COR-L47 (cell line): ENCODE measurements around the gene TFDP1.

ENCODE experiments used
- DNase-seq: peaks from one replicate; lab custom pipeline; 2025; lab: John Stamatoyannopoulos, UW

TFDP1 gene, protein sequence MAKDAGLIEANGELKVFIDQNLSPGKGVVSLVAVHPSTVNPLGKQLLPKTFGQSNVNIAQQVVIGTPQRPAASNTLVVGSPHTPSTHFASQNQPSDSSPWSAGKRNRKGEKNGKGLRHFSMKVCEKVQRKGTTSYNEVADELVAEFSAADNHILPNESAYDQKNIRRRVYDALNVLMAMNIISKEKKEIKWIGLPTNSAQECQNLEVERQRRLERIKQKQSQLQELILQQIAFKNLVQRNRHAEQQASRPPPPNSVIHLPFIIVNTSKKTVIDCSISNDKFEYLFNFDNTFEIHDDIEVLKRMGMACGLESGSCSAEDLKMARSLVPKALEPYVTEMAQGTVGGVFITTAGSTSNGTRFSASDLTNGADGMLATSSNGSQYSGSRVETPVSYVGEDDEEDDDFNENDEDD

DNA sequence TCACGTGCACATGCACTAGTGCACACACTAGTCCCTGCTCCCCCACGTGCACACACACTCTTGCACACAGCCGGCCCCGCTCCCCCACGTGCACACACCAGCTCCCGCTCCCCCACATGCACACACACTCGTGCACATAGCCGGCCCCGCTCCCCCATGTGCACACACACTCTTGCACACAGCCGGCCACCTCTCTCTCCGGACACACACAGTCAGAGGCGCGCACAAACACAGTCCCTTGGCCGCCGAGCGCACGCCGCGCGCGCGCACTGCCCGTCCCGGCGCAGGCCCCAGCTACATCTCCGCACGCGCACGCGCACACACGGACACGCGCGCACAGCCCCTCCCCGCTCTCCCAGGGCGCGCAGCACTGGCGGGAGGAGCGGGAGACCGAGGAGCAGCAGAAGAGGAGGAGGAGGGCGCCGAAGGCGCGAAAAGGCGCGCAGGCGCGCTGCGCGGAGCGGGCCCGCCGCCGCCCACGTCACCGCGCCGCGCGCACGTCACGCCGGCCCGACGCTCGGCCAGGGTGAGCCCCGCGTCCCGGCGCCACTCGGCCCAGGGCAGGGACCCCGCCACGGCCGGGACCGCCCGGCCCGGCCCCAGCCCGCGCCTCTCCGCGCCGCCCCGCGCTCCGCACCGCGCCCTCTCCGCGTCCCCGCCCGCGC lies at the start of gene TFDP1:
Gene TFDP1, plus strand, starts transcription at position 549 of the 665 bp plus-strand sequence. CDS start 1,085 bp downstream, outside the sequence.
- peak; percentile 95 for DNase-seq

DNA sequence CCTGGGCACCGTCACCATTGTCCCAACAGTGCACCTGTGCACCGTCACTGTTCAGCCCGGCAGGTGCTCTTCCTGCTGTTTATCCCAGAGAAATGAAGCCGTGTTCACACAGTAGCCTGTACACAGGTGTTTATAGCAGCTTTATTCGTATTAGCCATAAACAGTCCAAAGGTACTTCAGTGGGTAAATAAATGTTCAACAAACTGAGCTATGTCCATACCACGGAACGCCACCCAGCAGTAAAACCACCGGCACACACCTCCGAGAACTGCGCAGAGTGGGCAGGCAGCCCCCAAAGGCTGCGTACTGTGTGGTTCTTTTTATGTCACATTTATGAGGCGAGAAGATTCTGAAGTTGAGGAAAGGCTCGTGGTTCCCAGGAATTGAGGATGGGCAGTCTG lies 49.2 kb upstream of the TFDP1 start:
- peak; percentile 60 for DNase-seq

DNA sequence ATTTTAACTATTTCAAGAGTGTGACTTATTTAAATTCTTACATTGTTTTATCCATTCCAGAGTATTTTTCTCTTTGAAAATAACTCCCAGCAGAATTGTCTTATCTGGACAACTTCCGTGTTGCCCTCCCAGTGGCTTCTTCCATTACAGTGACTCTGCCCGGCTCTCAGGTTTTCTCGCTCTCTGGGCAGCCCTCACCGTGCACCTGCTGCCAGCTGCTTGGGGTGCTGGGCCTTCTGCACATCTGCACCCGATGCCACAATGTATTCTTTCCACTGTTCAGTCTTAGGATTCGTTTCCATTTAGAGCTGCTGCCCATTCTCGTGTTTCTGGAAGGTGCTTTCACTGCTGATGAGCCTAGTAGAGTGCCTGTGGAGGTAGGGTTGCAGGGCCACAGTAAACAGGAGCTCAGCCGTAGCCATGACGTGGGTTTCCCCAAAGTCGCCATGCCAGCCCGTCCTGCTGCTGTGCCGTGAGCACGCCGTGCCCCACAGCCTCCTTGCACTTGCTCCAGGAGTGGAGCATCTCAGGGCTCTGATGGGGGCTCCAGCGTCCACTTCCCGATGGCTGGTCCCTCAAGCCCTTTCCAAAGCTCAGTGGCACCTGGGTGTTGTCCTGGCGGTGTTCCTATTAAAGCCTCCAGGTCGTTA lies 48.0 kb upstream of the TFDP1 start:
- DNase-seq = no peak

DNA sequence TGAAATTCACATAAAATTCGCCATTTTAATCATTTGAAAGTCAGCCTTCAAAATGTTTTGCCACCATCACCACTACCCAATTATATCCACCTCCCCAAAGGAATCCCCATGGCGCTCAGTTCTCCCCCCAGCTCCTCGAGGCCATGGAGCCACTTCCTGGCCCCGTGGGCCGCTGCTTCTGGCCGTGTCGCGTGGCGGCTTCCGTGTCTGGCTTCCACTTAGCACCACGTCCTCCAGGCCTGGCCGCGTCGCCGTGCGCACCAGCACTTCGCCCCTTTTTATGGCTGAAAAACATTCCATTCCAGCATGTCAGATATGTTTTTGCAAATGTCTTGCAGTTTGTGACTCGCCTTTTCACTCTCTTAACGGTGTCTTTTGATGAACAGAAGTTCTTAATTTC lies 47.3 kb upstream of the TFDP1 start:
- DNase-seq = no peak

DNA sequence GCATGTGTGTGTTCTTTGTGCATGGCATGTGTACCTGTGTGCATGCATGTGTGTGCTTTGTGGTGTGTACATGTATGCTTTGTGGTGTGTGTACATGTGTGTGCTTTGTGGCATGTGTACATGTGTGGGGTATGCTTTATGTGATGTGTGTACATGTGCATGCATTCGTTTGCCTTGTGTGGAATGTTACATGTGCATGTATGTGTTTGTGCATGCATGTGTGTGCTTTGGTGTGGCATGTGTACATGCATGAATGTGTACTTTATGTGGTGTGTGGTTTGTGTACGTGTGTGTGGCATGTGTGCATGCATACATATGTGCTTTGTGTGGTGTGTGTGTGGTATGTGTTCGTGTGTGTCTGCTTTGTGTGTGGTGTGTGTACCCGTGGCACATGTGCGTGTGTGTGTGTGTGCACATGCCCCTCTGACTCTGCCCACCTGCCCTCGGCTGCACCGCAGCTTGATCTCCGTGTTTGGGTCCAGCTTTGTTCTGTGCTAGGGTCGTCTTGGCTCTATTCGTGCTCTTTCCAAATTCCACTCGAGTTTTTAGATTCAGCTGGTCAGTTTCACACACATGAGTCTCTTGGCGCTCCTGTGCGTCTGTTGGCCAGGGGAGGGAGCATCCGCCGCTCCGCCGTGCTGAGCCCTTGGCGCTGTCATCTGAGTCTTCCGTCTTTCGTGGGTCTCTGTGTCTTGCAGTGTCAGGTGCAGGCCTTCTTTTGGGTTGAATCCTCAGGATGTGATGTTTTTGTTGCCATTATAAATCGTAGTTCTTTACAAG lies 46.5 kb upstream of the TFDP1 start:
- DNase-seq = no peak

DNA sequence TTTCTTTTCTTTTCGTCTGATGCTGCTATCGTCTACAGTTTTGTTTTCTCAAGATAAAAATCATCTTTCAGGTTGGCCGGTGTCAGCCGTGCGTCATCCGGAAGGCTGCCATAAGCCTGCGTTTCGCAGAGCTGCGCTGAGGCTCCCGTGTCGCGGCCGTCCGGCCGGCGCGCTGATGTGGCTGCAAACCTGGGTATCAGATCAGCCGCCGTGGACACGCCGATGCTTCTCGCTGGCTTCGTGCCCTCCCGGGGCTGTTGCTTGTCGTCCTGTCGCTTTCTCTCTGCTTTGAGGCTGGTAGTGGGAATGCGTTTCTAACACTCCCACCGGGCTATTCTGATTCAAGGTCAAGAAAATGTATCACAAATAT lies 45.9 kb upstream of the TFDP1 start:
- no peak for DNase-seq

DNA sequence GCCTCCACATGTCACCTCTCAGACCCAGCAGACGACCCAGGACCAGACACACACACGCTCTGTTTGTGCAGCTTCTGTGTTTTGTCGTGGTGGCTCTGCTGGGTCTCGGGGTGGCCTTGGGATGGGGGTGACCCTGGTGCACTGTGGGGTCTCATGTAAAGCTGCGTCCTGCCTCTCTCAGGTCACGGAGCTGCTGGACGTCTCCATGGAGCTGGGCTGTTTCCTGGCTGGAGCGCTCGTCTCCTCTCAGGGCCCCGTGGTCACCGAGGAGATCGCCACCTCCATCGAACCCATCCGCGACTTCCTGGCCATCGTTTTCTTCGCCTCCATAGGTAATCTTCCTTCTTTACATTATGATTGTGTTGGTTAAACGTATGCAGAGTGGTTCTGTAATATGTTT lies 45.4 kb upstream of the TFDP1 start:
- no peak for DNase-seq

DNA sequence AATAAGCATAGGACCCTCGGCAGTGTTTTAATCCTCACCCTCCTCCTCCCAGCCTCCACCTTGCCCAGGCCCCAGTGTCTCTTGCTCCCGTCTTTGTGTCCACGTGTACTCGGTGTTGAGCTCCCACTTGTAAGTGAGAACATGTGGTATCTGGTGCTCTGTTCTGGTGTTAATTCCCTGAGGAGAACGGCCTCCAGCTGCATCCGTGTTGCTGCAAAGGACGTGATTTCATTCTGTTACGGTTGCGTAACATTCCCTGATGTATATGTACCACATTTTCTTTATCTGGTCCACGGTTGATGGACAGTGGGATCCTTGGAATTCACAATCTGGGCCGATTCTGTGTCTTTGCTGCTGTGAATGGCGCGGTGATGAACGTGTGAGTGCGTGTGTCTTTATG lies 44.7 kb upstream of the TFDP1 start:
- DNase-seq = no peak

DNA sequence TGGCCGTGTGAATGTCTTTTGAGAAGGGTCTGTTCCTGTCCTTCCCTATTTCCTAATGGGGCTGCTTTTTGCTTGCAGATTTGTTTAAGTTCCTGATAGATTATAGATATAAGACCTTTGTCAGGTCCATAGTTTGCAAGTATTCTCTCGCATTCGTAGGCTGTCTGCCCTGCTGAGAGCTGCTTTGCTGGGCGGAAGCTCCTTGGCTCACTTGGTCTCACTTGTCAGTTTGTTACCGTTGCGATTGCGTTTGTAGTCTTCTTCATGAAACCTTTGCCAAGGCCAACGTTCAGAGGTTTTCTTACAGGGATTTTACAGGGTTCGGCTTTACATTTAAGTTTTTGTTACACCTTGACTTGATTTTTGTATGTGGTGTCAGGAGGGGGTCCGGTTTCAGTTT lies 44.0 kb upstream of the TFDP1 start:
- no peak for DNase-seq

DNA sequence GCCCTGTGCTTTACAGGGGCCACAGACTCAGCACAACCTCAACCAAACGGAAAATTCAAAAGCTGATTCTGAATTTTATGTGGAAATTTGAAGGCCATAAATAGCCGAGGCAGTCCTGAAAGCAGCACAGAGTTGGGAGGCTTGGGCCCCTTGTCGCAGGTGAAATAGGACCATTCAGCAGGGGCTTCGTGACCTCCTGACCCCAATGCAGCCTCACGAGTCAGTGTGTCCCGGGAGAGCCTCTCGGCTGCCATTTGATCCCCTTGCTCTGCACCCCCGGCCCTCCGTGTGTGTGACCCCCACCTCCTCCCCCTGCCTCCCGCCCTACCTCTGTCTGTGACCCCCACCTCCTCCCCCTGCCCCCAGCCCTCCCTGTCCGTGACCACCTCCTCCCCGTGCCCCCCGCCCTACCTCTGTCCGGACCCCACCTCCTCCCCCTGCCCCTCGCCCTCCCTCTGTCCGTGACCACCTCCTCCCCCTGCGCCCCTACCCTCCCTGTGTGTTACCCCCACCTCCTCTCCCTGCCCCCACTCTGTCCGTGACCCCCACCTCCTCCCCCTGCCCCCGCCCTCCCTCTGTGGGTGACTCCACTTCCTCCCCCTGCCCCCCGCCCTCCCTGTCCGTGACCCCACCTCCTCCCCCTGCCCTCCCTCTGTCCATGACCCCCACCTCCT lies 41.7 kb upstream of the TFDP1 start:
- no peak for DNase-seq

DNA sequence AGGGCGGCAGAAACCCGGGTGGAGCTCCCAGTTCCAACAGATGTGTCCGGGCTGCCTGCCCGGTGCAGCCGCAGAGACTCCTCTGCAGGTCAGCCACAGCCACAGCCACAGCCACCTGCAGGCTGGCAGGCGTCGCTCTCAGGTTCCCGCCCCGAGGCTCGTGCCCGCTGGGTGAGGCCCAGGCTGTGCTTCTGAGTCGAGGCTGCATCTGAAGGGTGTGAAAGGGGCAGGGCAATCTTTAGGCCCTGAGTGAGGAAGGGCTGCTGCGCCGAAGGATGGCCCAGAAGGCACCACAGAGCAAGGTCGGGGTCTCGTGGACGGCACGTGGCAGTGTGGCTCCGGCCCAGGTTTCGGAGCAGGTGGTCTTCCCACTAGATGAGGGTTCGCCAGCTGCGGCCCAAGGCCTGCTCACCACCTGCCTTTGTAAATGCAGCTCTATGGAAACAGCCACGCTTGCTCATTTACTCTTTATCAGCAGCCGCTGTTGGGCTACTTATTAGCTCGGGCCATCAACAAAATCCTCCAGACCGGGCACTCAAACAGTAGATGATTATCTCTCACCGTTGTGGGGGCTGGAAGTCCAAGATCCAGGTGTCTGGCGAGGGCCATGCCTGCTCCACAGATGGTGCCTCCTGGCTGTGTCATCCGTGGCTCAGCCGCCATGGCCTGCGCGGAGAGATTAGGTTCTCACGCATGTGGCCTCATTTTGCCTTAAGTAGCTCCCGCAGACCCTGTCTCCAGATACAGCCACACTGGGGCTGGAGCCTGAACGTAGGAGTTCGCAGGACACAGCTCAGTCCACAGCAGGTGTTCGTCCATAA lies 40.3 kb upstream of the TFDP1 start:
- no peak for DNase-seq

DNA sequence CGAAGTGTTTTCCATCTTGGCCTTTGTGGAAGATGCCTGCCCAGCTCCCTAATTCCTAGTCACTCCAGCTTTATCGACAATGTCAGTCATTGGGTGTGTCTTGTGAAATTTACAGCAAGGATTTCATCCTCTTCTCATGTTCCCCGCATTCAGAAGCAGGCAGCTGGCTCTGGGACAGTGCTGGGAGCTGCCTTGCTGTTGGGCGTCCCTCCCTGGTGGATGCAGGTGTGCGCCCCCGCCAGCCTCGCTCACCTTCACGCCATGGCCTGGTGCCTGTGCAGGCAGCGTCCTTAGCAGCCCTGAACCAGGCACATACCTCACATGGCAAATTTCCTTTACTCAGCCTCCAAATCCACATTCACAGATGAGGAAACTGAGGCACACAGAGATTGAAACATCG lies 39.7 kb upstream of the TFDP1 start:
- DNase-seq = no peak

DNA sequence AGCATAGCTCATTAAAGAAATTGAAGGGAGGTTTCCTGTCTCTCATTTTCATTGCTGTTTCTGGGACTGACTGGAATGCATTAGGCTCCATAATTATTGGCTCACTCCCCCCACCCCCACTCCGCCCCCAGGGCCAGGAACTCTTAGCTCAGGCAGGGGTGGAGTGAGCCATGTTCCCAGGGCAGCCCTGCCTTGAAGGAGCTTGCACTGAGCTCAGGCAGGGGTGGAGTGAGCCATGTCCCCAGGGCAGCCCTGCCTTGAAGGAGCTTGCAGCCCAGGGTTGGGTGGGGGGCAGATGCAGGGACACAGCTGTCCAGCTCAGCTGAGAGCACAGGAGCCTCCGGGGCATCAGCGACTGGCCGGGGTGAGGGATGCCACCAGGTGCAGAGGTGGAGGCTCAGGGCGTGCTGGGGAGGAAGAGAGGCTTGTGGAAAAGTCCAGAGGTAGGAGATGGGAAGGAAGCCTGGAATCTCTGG lies 39.1 kb upstream of the TFDP1 start:
- DNase-seq = peak; percentile 16

DNA sequence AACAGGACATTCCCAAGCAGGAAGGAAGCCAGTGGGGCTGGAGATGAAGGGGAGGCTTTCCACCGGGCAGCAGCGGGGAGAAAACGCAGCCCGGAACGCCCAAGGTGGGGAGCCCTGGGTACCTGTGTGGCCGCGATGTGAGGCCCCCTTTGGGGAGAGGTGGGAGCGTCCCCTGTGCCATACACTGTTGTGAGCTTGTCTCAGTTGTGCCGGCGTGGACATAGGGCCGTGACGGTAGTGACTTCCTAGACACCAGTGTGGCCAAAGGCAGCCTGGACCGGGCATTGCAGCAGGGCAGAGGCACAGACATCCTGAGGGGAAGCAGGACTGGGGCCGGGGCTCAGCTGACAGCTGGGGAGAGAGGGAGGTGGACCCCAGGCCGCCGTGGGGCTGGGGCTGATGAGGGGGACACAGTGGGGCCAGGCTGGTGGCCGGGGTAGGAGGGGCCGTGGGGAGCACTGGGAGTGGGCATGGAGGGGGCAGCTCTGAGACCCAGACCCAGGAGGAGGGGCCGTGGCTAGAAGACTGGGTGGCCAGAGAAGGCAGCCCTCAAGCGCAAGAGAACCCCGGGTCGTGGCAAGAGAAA lies 38.5 kb upstream of the TFDP1 start:
- no peak for DNase-seq

DNA sequence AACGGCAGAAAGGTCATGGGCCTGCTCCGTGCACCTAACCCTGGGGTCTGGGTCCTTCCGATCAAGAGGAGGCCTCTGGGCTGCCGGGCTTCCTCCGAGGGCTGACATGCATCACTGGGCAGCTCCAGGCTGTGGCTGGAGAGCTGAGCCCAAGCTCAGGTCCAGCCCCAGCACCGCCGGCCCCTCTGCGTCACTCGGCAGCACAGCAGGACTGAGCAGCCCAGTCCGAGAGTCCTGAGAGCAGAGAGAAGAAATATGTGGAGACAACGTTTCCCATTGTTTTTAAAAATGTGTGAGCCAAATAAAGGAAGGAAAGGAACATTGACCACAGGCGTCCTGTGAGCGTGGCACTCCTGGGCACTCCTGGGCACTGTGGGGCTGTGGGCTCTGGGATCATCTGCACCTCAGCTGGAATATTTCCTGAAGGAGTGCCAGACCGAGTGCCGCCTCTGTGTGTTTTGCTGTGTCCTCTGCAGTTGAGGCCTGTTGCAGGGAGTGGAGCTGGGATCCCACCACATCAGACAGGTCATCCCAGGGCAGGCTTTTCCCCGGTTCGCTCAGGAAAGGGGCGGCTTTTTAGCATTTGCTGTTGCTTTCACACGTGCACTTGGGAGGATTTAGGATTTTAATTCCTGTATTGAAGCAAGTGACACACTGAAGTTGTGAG lies 37.8 kb upstream of the TFDP1 start:
- DNase-seq = no peak

DNA sequence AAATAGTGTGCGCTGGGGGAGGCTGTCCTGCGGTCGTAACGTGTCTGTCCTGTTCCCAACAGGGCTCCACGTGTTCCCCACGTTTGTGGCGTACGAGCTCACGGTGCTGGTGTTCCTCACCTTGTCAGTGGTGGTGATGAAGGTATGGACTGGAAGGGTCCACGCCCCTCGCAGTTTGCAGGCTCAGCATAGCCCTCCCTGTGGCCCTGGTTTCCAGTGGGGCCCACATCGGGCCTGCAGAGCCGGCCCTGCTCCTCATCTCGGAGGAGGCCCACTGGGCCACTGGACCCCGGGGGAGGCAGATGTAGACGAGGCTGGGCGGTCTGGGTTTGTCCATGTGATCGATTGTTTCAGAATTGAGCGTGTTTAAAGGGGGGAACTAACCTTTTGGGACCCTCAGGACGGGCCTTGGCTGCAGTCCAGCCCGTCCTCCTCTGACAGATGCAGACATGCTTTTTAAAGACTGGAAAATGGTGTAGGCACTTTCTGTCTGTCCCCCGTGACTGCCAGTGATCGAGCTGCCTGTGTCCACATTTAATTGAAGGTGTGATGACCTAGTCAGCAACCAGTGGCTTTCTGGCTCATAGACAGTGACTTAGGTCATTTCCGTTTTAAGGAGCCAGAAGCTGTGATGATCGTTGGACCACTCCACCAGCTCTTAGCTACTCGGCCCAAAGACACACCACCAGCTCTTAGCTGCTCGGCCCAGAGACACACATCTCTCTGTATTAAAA lies 37.1 kb upstream of the TFDP1 start:
- DNase-seq = no peak

DNA sequence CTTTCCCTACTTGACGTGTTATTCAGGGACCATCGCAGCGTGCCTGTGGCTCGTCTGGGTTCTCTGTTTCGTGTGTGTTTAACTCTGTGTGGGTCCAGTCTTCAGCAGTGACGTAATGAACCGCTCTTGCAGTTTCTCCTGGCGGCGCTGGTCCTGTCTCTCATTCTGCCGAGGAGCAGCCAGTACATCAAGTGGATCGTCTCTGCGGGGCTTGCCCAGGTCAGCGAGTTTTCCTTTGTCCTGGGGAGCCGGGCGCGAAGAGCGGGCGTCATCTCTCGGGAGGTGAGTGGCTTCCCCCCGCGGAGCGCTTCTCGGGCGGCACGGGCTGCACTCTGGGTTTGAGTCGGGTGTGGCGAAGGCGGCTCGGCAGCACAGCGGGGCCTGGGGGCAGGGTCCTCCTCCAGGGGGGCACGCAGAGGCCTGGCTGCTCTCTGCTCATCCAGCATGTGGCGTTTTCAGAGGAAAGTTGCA lies 36.3 kb upstream of the TFDP1 start:
- DNase-seq = no peak

DNA sequence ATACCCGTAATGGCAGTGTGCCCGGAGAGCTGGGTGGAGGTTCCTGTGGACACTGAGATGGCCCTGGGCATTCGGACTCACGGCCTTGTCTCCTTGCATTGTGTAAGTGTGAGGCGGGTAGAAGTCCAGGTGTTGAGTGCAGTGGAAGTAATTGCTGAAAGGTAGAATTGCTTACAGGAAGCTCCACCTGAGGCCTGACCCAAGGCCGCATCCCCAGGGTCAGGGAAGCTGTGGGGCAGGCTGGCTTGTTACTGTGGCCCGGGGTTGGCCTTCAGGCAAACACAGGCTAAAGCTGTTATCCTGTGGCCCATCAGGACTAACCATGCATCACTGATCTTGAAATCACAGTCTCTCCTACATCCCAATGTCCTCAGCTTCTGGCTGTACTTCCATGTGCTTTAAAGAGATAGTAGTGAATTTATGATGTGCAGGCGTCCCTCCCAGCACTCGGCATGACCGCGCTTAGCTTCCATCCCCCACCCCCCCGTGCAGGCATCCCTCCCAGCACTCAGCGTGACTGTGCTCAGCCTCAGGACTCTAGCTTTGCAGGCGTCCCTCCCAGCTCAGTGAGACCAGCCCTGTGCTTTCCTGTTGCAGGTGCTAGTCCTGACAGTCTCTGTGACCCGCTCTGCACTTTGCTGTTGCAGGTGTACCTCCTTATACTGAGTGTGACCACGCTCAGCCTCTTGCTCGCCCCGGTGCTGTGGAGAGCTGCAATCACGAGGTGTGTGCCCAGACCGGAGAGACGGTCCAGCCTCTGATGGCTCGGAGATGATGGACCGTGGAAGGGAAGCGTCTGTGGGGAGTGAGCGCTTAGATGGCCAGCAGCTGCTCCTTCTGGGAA lies 35.6 kb upstream of the TFDP1 start:
- no peak for DNase-seq
